Stimulated activated CD4-positive, alpha-beta T cell treated with anti-CD3 and anti-CD28 coated beads, Interleukin-12 subunit alpha, Interleukin-12 subunit beta, amount 100 ng/mL, for 24 hours (primary cell): ENCODE measurements around the gene DNAJC3.
"Not testable (repeated sequence)": the region's sequence is repeated elsewhere in the genome, so short reads cannot be mapped to it uniquely, and the experiment has no call there.

Source experiments
- DNase-seq, 2 experiments: peaks; one replicate each; pipeline ENCODE4 v3.0.0-alpha.2; 2020; ENCODE audit warnings: low read depth in 2 of 2

DNAJC3 gene

DNA sequence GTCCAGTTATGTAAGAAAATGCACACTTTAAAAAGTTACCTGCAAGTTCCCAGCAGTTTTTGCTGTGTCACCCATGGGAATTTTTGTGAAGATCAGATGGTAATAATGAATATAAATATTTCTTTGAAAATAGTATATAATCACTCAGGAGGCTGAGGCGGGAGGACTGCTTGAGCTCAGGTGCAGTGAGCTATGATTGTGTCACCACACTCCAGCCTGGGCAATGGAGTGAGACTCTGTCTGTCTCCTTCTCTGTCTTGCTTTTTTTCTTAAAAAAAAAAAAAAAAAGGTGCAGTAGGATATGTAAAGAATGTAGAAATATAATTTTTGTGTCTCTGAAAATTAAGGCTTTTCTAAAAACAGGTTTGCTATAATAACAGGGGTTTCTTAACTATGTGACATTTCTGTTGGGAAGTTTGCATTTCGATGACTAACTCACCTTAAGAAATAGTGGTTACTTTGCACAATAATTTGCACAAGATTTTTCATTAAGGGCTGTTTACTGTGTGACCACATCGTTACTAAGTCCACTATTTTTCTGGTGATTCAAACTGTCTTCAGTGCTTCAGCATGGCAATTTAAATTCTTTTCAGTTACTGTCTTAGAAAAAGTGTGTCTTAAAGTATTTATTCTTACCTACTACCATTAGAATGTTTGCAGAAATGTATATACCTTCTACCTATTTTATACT is 37.3 kb downstream of the DNAJC3 start:
- DNase-seq = no peak

DNA sequence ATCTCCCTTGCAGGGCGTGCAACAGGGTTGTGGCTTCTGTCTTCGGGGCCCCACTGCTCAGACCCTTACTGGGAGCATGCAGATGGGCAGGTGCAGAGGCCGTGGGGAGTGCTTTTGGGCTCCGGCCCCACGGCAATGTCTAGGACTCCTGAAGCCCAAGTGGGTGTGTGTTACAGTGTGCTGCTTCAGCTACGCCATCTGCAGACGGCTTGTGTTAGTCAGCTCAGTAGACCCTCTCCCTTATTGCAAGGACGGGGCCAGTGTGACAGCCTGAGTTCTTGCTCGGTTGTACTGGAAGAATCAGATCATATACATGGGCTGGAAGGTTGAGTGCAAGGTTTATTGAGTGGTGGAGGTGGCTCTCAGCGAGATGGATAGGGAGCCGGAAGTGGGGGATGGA is 39.3 kb downstream of the DNAJC3 start:
- DNase-seq = no peak

DNA sequence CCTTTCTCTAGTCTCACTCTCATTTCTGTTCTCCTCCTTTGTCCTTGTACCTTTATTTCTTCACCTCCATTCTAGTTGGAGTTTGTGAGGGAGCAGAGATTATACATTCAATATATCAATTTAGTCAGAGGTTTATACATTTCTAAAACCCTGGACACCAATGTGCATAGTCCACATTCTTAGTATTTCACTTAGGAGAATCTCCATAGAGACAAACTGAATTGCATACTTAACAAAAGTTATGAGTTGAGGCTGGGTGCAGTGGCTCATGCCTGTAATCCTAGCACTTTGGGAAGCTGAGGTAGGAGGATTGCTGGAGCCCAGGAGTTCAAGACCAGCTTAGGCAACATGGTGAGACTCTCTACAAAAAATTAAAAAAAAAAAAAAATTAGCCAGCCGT is 45.3 kb downstream of the DNAJC3 start:
- no peak for DNase-seq

DNA sequence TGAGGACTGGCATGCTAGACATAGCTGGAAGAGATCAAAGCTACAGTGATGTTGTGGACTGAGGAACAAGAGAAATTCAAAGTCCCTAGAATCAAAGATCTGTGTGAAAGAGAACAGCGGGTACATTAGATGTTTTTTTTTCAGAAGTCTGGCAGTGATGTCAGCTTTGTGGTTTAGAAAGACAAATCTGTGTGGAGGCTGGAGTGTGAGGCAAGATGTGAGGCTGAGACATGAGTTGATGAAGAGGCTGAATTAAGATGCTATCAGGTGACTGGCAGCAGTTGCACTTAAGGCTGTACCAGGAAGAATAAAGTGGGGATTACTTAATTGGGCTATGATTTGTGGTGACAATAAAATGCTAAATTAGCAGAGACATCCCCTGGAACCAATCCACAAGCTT is 46.5 kb downstream of the DNAJC3 start:
- no peak for DNase-seq

DNA sequence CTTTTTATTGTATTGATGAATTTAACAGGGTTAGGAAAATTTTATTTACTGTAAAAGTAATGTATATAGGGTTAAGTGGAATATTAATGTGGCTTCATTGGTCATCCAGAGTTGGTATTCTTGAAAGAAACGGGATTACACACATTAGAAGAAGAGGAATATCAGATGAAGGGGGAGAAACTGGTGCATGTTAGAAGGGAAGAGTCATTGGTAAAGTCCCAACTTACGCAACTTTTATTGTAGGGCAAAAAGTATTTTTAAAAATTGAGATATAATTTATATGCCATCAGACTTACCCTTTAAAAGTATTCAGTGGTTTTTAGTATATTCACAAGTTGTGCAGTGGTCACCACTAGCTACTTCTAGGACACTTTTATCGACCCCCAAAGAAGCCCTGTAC is 47.3 kb downstream of the DNAJC3 start:
- DNase-seq = no peak

DNA sequence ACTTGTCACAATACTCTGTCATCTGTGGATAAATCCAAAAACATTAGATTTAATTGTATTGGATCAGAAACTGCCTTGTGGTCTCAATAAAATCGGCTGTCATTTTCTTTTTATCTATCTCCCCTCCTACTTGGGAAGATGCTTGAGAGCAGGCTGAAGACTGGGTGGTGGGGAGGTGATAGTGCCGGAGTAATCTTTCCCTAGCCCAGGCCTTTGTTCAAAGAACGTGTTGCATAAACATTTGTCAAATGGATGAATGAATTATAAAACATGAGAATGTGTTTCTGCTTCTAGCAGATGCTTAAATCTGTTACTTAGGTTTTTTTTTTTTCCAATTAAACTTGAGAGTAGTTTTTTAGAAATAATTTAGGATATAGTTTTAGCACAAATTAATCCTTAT is 49.9 kb downstream of the DNAJC3 start:
- no peak for DNase-seq

DNA sequence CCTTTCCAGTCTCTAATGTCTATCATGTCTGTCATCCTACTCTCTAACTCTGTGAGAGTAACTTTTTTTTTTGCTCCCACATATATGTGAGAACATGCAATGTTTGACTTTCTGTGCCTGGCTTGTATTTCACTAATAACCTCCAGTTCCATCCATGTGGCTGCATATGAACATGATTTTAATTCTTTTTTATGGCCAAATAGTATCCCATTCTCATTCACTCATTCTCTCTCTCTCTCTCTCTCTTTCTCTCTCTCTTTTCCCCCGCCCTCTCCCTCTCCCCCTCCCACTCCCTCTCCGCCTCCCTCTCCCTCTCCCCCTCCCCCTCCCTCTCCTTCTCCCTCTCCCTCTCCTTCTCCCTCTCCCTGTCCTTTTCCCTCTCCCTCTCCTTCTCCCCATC is 52.0 kb downstream of the DNAJC3 start:
- DNase-seq = no peak

DNA sequence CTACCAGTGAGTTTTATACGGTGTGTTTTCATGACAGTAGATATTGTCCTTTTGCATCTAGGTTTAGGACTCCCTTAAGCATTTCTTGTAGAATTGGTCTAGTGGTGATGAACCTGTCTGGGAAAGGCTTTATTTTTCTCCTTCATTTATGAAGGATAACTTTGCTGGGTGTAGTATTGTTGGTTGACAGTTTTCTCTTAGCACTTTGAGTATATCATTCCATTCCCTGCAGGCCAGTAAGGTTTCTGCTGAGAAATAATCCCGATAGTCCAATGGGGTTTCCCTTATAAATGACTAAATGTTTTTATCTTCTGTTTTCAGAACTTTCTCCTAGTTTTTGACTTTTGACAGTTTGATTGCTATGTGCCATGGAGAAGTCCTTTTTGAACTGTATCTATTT is 57.2 kb downstream of the DNAJC3 start:
- no peak for DNase-seq

DNA sequence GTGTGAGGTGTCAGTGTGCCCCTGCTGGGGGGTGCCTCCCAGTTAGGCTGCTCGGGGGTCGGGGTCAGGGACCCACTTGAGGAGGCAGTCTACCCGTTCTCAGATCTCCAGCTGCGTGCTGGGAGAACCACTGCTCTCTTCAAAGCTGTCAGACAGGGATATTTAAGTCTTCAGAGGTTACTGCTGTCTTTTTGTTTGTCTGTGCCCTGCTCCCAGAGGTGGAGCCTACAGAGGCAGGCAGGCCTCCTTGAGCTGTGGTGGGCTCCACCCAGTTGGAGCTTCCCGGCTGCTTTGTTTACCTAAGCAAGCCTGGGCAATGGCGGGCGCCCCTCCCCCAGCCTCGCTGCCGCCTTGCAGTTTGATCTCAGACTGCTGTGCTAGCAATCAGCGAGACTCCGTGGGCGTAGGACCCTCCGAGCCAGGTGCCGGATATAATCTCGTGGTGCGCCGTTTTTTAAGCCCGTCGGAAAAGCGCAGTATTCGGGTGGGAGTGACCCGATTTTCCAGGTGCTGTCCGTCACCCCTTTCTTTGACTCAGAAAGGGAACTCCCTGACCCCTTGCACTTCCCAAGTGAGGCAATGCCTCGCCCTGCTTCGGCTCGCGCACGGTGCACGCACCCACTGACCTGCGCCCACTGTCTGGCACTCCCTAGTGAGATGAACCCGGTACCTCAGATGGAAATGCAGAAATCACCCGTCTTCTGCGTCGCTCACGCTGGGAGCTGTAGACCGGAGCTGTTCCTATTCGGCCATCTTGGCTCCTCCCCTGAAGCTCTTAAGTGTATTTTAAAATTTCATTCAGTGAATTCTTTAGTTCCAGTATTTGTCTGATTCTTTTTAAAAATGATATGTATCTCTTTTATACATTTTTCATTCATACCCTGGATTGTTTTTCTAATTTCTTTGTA is 63.4 kb downstream of the DNAJC3 start:
- not testable (repeated sequence) for DNase-seq

DNA sequence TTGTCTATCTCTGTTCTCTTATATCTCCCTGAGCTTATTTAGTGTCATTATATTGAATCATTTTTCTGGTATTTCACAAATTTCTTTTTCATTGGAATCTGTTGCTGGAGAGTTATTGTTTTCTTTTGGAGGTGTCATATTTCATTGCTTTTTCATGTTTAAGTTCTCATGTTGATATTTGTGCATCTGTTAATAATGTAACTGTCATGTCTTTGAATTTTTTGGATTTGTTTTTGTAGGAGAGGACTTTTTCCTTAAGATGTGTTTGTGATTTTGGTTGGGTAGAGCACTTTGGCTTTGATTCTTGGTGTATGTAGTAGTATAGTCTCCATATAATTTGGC is 64.0 kb downstream of the DNAJC3 start:
- DNase-seq = no peak

DNA sequence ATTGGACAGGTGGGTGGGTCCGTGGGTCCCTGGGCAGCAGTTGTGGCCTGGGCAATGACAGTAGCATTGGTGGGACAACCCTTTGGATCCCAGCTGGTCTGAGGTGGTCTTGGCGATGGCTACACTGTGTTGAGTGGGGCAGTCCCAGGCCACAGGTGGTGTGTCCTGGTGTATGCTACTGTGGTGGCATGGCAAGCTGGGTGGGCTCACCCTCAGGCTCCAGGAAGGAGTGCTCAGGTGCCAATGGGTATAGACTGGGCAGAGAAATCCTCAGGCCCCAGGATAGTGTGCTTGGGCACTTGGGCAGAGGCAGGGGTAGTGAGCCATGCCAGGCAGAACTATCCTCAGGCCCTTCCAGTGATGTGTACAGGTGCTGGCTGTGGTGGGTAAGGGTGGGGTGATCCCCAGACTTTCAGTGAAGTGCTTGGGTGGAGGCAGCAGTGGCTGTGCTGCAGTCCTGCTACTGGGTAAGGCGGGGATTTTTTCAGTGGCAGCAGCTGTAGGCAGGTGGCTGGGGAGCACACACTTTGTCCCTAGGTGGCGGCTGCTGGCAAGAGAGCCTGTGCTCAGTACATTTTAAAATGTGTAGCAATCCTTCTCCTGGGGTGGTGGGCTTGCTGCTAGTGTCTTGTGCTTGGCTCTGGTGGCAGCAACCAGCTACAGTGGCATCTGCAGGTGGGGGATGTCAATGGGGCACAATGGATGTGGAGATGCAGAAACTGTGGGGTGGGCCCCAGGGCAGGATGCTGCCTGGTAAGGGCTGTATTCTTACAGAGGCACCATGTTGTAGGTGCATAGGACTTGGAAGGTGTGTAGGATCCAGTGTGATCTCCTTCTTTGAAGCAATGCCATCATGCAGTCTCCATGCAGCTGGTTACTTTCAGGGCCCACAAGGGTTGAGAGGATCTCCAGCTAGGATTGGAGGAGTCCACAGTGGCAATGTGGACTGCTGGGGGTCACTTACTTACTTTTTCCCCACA is 64.9 kb downstream of the DNAJC3 start:
- DNase-seq = no peak

DNA sequence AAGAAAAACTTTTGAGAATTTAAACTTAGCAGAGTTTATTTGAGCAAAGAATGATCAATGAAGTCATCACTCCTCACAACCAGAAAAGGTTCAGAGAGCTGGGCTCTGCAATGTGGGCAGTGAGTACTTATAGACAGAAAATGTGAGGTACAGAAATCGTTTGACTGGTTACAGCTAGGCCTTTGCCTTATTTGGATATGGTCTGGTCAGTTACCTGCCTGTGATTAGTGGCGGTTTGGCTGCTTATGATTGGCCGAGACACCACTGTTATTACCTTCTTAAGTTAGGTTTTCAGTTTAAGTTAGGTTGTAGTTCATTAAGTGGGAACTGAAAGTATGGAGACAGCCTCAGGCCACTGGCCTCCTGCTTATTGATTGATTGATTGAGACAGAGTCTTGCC is 66.3 kb downstream of the DNAJC3 start:
- no peak for DNase-seq

DNA sequence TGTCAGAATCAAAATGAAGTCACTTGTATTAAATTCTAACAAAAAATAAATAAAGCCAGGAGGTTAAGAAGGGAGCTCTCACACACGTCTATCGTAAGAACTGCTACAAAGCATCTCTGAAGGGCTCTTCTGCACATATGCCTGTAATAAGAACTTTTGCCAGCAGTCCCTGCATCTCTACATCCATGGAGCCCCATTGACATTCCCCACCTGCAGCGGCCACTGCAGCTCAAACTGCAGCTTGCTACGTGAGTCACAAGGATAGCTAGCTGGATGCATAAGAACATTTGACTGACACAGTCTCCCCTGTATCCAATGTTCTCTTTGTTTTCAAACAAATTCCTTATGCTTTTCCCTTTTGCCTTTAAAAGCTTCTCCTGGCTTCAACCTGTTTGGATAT is 68.3 kb downstream of the DNAJC3 start:
- no peak for DNase-seq

DNA sequence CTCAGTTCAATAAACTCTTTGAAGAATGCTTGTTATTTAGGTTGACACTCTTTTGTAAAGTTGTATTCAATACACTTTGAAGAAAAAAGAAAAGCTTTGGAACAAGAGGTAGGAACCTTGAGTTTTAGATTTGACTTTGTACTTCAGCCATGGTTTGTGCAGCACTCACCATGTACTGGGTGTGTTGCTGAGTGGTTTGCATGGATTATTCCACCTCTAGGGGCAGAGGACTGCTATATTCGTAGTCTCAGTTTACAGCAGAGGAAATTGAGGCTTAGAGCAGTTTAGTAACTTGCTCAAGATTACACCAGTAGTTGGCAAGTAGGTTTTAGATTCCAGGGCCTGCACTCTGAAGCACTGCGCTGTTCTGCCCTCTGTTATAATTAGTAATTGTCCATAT is 68.8 kb downstream of the DNAJC3 start:
- DNase-seq = no peak

DNA sequence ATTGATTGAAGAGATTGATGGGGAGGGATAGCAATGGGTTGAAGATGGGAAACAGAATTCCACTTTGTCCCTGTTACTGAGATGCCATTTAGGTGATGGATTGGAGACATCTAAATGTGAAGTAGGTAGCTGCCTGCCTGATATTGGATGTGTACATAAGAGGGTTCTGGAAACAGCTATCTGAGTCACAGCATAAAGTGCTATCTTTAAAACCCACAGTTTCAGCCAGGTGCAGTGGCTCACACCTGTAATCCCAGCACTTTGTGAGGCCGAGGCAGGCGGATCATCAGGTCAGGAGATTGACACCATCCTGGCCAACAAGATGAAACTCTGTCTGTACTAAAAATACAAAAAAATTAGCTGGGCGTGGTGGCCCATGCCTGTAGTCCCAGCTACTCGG is 72.6 kb downstream of the DNAJC3 start:
- DNase-seq = no peak

DNA sequence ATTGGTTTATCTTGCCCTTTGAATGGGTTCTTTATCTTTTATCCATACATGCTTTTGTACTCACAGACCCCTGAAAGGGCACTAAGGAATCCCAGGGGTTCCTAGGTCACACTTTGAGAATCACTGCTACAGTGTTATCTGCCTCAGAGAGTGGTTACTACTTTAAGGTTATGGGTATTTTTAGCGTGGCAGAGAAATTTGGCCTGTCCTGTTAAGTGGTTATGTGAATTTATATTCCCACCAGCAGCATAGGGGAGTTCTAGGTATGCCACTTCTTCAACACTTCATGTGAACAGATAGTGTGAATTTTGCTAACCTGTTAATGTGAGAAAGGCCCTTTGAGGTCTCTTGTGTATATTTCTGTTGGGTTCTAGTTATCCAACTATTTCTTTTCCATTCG is 75.7 kb downstream of the DNAJC3 start:
- no peak for DNase-seq

DNA sequence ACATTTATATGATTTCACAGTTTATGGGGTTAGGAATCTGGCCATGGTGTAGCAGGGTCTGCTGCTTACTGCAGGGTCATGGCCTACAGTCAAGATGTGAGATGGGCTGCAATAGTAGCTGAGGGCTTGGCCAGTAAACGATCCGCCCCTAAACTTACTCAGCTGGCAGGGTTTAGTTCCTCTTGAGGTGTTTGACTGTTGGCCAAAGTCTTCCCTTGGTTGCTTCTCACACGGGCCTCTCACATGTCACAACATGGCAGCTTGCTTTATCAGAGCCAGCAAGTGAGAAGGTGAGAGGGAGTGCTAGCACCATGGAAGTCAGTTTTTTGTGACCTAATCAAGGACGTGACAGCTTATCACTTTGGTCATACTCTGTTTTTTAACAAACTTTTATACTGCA is 77.1 kb downstream of the DNAJC3 start:
- no peak for DNase-seq

DNA sequence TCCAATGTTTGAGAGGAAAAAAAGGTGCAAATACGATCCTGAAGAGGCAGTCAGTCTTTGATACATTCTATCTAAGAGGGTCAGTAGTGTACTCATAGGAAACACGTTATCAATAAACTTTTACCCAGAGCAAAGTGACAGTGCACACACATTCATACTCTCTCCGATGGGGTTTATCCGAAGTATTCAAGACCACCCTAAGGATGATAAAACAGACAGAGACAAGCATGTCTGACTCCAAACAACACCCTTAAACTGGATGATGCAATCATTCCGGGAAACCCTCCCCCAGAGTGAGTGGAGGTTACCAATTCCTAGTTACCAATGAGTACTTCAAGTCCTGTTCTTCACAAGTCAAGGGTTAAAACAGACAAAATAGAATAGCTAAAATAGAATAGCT is 79.1 kb downstream of the DNAJC3 start:
- no peak for DNase-seq

DNA sequence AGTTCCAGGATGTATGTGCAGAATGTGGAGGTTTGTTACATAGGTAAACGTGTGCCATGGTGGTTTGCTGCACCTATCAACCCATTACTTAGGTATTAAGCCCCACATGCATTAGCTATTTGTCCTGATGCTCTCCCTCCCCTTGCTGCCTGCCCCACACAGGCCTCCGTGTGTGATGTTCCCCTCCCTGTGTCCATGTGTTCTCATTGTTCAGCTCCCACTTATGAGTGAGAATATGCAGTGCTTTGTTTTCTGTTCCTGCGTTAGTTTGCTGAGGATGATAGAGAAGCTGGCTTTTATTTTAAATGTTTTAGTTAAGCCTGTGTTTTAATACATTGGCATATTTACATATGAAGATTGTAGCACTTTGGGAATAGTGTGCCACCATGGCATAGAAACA is 85.7 kb downstream of the DNAJC3 start:
- not testable (repeated sequence) for DNase-seq

DNA sequence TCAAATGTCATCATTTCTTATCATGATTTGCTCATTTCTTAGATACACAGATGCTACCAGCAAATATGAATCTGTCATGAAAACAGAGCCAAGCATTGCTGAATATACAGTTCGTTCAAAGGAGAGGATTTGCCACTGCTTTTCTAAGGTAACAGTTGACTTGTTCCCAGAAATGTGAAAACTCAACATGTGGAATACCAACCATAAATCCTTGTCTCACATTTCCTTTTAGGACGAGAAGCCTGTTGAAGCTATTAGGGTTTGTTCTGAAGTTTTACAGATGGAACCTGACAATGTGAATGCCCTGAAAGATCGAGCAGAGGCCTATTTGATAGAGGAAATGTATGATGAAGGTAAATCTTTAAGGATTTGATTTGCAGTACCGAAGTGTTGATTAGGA is 86.7 kb downstream of the DNAJC3 start:
- no peak for DNase-seq

DNA sequence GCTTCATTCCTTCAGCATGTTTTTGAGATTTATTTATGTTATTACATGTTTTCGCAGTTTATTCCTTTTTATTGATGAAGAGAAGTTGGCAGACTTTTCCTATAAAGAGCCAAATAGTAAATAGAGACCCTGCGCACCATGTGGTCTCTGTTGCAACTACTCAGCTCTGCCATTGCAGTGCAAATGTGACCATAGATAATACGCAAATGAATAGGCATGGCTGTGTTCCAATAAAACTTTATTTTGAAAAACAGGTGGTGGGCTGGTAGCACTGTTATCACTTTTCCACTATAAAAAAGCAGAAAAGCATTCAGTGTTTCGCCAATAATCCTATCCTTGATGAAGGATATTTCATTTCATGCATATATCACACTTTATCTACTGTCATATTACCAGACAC is 95.0 kb downstream of the DNAJC3 start:
- no peak for DNase-seq

DNA sequence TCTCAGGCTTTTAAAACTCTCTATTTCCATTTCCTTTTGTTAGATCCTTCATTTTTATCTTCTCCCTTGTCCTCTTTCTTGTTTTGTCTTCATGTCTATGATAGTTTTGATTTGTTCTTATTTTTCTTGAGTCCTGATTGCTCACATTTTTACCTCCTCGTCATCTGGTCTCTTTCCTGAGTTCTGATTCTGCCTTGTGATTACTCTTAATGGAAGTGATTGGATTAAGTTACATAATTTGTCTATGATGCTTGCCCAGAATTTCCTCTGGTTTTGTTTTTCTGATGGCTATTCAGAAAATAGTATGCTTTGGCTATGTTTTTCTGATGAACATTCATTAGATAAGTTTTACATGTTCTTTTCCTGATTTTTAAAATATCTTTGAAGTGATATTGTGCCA is 102.6 kb downstream of the DNAJC3 start:
- DNase-seq = no peak
